OCI-LY1 (cell line): ENCODE data around the gene AGBL3.

Experiments used
- EZH2 ChIP-seq: fragments of 200-600 bp; sonication (generic), shearing (Covaris generic); IDR thresholded peaks from 2 replicates; pipeline ENCODE4 v1.8.0; 2017; ENCODE audit warnings: borderline replicate concordance, mixed run types, mild to moderate bottlenecking, antibody characterized with exemption, low read length, moderate library complexity, mixed read lengths
- TF ChIP-seq, protein P1 (sequence below): fragments of 200-600 bp; sonication (generic), shearing (Covaris generic); IDR thresholded peaks from 2 replicates; pipeline ENCODE4 v1.5.1; 2017; ENCODE audit warnings: mild to moderate bottlenecking, antibody characterized with exemption, low read length, moderate library complexity, mixed read lengths

DNA sequence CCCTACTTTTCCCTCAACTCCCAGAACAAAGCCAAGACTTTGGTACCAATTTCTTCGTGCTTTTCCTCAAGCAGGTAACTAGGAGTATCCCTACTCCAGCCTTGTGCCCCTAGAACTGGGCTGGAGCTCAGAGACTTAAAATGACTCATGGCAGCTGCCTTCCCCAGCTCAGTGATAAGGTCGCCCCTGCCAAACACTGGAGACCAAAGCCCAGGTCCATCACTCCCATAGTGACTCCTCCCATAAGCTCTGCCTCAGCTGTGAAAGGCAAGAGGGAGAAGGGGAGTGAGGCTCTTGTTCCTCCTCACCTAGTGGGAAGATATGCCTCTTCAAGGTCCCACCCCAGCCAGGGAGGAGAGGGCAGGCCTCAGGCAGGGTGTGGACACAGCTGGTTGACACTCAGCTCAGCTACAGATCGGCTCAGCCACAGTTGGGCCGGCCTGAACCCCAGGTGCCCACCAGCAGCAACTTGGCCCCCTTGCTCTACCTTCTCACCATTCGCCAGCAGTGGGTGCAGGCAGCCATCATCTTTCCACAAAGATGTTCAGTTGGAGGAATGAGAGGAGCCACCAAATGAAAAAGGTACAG is 198.0 kb downstream of the AGBL3 start:
- TF ChIP-seq, protein P1, sequence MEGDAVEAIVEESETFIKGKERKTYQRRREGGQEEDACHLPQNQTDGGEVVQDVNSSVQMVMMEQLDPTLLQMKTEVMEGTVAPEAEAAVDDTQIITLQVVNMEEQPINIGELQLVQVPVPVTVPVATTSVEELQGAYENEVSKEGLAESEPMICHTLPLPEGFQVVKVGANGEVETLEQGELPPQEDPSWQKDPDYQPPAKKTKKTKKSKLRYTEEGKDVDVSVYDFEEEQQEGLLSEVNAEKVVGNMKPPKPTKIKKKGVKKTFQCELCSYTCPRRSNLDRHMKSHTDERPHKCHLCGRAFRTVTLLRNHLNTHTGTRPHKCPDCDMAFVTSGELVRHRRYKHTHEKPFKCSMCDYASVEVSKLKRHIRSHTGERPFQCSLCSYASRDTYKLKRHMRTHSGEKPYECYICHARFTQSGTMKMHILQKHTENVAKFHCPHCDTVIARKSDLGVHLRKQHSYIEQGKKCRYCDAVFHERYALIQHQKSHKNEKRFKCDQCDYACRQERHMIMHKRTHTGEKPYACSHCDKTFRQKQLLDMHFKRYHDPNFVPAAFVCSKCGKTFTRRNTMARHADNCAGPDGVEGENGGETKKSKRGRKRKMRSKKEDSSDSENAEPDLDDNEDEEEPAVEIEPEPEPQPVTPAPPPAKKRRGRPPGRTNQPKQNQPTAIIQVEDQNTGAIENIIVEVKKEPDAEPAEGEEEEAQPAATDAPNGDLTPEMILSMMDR, result no peak
- no peak for TF ChIP-seq EZH2
